ENCODE data around the gene NCOA4.
"Not testable (repeated sequence)": the region's sequence is repeated elsewhere in the genome, so short reads cannot be mapped to it uniquely, and the experiment has no call there.

The NCOA4 gene

GRCh38 chr10:46019177-46019528, 11.3 kb downstream of the NCOA4 start:
- DNase-seq = no peak

GRCh38 chr10:46018453-46019176, 11.8 kb downstream of the NCOA4 start:
- DNase-seq = no peak

- no peak for DNase-seq
Measured at GRCh38 chr10:46017733-46018132, 12.7 kb downstream of the NCOA4 start.

GRCh38 chr10:46016811-46017210, 13.6 kb downstream of the NCOA4 start:
- DNase-seq = no peak

- DNase-seq = no peak
Measured at GRCh38 chr10:46016190-46016589, 14.2 kb downstream of the NCOA4 start.

GRCh38 chr10:46014683-46015405, 15.6 kb downstream of the NCOA4 start:
- no peak for DNase-seq

- no peak for DNase-seq
Measured at GRCh38 chr10:46014206-46014605, 16.2 kb downstream of the NCOA4 start.

- no peak for DNase-seq
Measured at GRCh38 chr10:46012746-46013145, 17.7 kb downstream of the NCOA4 start.

- DNase-seq = no peak
Measured at GRCh38 chr10:46006219-46006618, 24.2 kb downstream of the NCOA4 start.

GRCh38 chr10:46005383-46005782, 25.0 kb downstream of the NCOA4 start:
- no peak for DNase-seq

GRCh38 chr10:46004963-46005362, 25.5 kb downstream of the NCOA4 start:
- DNase-seq = no peak

- DNase-seq = no peak
Measured at GRCh38 chr10:46002916-46003693, 27.3 kb downstream of the NCOA4 start.

- not testable (repeated sequence) for DNase-seq
Measured at GRCh38 chr10:46002189-46002687, 28.2 kb downstream of the NCOA4 start.

GRCh38 chr10:46001187-46001756, 29.2 kb downstream of the NCOA4 start:
- no peak for DNase-seq

GRCh38 chr10:46000538-46000937, 29.9 kb downstream of the NCOA4 start:
- DNase-seq = no peak

- not testable (repeated sequence) for DNase-seq
Measured at GRCh38 chr10:45999955-46000354, 30.5 kb downstream of the NCOA4 start.

GRCh38 chr10:45997994-45998763, 32.2 kb downstream of the NCOA4 start:
- DNase-seq = no peak

- no peak for DNase-seq
Measured at GRCh38 chr10:45997557-45997956, 32.9 kb downstream of the NCOA4 start.

GRCh38 chr10:45985590-45985989, 44.8 kb downstream of the NCOA4 start:
- not testable (repeated sequence) for DNase-seq

GRCh38 chr10:45984473-45984872, 46.0 kb downstream of the NCOA4 start:
- not testable (repeated sequence) for DNase-seq

- DNase-seq = peak in 1 of 2 experiments; percentile 0
Measured at GRCh38 chr10:45983538-45984186, 46.8 kb downstream of the NCOA4 start.

- not testable (repeated sequence) for DNase-seq
Measured at GRCh38 chr10:45981367-45981766, 49.1 kb downstream of the NCOA4 start.
